GM18526 (cell line): ENCODE results near the gene HYCC1.

Experiments used
- POLR2A ChIP-seq: IDR thresholded peaks from 3 replicates; pipeline ENCODE4 v1.6.1; 2011; ENCODE audit not compliant: insufficient read length; ENCODE audit errors: extremely low read depth

Gene HYCC1

DNA sequence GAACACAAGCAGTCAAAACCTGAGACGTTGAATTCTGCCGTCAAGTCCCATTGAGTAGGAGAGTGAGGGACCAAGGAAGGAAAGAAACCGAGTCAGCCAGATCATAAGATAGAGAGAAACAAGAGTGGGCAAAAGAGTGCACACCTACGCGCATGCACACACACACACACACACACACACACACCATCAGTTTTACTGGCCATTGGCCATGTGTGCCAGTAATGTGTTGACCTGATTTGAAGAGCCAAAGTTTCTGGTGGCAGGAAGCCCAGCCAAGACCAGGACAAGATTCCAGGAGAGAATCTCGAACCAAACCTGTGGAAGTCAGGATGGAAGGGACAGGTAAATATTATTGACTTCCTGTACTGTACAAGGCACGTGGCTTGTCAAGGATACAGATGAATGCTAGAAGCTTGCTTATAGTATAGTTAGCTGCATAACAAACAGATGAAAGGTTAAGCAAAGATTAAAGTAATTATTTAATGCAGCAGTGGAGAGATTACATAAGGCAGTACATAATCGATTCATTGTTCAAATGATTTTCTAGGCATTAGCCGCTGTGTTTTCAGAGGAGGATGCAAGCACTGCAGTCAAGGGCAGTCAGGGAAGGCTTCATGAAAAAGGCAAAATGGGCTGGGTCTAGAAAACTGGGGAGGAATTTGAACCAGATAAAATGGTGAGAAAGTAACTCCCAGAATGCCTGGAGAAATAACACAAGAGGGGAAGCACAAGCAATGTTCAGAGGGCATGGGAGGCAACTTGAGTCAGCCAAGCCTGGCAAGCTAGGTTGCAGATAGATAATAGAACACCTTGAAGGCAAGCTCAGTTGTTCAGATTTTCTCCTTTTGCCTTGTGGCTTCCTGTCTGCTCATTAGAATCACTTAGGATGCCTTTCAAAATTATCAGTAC lies 2.7 kb upstream of the HYCC1 start:
- TF ChIP-seq POLR2A: no peak

GRCh38 chr7:23014681-23015080 lies 751 bp upstream of the HYCC1 start:
- no peak for TF ChIP-seq POLR2A

DNA sequence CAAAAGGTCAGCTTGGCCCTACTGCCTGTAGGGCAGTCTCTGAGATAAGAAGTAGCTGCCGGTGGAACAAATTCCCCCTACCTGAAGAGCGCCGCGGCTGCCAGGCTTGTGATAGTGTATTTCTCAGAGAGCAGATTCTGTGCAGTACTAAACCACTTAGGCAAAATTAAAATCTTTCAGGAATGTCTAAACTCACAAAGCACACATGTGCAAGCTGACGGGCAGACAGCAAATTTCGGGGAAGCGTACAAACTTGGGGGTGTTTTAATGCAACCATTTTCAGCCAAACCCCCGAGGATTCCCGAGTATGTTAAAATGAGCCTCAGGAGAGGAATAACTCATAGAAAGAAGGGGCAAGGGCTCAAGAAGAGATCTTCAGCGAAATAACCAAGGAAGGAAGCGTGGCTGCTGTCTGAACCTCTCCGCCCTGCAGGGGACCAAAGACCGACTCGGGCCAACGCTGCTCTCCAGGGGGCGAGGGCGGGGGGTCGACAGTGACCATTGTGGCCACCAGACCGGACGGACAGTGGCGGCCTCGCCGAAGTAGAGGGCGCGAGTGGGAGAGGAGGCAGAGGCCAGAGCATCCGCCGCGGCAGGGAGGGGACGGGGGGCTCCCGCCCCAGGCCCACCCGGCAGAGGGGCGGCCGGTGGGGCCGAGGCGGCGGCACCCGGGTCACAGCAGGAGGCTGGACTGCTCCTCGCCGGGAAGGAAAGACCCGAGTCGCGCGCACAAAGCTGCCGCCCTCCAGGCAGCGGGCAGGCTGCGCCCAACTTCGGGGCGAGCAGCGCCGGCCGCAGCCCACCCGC lies 819 bp downstream of the HYCC1 start:
- TF ChIP-seq POLR2A: no peak

GRCh38 chr7:23012186-23012585 lies 1.7 kb downstream of the HYCC1 start:
- TF ChIP-seq POLR2A: no peak

- no peak for TF ChIP-seq POLR2A
Observed at GRCh38 chr7:23011222-23011924, 2.6 kb downstream of the HYCC1 start.

DNA sequence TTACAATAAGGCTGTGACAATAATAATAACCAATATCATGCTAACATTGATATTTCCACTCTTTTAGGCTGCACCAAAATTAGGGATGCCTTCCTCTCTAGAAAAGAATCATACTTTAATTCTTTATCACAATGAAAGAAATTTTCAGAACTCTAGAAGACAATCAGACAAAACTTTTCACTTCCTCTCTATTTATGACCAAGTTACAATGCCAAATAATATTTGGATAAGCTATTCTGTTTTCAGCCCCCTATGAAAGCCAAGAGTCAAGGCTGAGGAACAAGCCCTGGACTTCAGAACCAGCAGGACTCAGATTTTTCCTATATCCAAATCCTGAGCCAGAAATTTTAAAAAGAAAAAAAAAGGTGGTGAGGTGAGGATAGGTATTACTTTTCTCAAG lies 4.6 kb downstream of the HYCC1 start:
- TF ChIP-seq POLR2A: no peak

DNA sequence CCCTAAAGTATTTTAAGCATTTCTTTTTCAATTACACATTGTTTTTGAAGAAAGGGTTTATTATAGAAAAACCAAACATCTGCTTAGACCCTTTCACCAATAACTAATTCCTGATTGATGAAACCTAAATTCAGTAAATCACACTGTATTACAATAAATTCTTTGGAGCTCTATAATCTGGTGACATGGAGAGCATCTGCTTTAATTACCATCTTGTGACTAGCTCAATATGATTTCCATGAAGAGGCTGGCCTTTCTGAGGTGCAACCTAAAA lies 9.7 kb downstream of the HYCC1 start:
- TF ChIP-seq POLR2A: no peak

- no peak for TF ChIP-seq POLR2A
Observed at GRCh38 chr7:23003505-23004246, 10.3 kb downstream of the HYCC1 start.

GRCh38 chr7:23002698-23003097 lies 11.2 kb downstream of the HYCC1 start:
- no peak for TF ChIP-seq POLR2A

- no peak for TF ChIP-seq POLR2A
Observed at GRCh38 chr7:23001610-23002009, 12.3 kb downstream of the HYCC1 start.

GRCh38 chr7:23000597-23001360 lies 13.2 kb downstream of the HYCC1 start:
- TF ChIP-seq POLR2A: no peak

- no peak for TF ChIP-seq POLR2A
Observed at GRCh38 chr7:22998519-22998896, 15.4 kb downstream of the HYCC1 start.

DNA sequence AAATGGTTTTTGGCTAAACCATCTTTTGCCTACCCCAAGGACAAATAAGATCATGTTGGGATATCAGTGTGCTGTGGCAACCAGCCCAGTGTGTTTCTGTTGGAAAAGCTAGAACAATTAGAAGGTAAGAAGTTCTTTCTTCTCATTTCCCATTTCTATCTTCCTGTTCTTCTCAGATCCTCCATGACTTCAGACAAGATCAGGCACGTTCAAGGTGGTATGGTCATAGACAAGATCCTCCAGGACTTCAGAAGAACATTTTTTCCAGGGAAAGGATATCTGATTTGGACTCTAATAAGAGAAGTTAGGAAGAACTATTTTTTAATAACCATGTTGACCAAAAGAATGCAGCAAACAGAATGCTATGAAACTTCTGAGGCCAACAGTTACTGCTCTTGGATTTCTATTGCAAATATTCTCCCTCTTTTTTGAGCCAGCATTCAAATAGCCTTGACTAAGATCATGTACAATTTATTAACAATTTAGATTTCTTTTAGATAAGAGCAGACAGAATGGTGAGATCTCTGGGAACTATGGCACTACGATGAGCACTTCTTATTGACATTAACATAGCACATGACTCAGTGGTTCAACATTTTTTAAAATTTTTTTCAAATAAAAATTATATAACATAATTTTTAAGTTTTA lies 15.9 kb downstream of the HYCC1 start:
- no peak for TF ChIP-seq POLR2A

DNA sequence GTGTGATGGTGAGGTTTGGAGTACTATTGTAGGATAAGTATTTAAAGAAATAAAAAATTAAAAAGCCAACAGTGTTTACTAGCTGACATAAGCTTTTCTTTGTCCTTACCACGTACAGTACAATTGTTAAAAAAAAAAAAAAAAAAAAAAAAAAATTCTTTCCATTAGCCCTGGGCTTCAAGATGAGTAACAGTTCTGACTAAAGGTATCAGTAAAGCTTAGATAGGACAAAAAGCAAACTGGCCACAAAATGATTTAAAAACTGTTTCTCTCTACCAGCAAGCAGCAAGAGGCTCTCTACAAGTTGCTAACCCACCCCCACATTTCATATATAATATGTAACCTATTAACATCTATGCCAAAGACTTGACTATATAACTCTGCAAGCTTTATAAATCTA lies 17.5 kb downstream of the HYCC1 start:
- no peak for TF ChIP-seq POLR2A
